ENCODE measurements around the gene CADM2.

DNA sequence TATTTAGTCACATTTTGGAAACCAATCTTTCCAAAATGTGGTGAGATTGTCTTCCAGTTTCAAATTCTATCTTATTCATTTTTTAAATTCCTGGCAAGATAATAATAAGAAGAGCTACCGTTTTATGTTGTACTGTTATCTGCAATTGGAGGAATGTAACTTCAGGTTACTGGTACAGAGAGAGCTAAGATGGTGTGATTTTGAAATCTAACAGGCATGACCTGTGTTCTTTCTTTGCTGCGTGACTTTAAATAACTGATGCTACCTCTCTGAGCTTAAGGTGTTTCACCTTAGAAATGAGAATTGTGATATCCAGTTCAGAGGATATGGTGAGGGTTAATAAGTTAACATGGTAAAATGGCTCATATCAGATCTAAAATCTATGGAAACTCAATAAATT is 21.7 kb downstream of the CADM2 start:
- TF ChIP-seq, protein P1, sequence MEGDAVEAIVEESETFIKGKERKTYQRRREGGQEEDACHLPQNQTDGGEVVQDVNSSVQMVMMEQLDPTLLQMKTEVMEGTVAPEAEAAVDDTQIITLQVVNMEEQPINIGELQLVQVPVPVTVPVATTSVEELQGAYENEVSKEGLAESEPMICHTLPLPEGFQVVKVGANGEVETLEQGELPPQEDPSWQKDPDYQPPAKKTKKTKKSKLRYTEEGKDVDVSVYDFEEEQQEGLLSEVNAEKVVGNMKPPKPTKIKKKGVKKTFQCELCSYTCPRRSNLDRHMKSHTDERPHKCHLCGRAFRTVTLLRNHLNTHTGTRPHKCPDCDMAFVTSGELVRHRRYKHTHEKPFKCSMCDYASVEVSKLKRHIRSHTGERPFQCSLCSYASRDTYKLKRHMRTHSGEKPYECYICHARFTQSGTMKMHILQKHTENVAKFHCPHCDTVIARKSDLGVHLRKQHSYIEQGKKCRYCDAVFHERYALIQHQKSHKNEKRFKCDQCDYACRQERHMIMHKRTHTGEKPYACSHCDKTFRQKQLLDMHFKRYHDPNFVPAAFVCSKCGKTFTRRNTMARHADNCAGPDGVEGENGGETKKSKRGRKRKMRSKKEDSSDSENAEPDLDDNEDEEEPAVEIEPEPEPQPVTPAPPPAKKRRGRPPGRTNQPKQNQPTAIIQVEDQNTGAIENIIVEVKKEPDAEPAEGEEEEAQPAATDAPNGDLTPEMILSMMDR (IDR thresholded peaks at IDR 0.05), result no peak
- TF ChIP-seq ZFX (IDR thresholded peaks at IDR 0.05; ENCODE audit: borderline replicate concordance), result no peak
